Measurements from ENCODE around the gene EMID1.

The EMID1 gene

GRCh38 chr22:29251265-29251664, 45.6 kb downstream of the EMID1 start:
- TF ChIP-seq GATA3 (IDR thresholded peaks at IDR 0.05; ENCODE audit: low read depth, low read length) (no peak), GATA2 (IDR thresholded peaks at IDR 0.05; ENCODE audit: low read depth, low read length) (no peak)

- TF ChIP-seq GATA2 (IDR thresholded peaks at IDR 0.05; ENCODE audit: low read depth, low read length) = no peak
- no peak for TF ChIP-seq GATA3 (IDR thresholded peaks at IDR 0.05; ENCODE audit: low read depth, low read length)
Measured at GRCh38 chr22:29251981-29252911, 46.5 kb downstream of the EMID1 start.

GRCh38 chr22:29253561-29254285, 48.0 kb downstream of the EMID1 start:
- no peak for TF ChIP-seq GATA2 (IDR thresholded peaks at IDR 0.05; ENCODE audit: low read depth, low read length)
- no peak for TF ChIP-seq GATA3 (IDR thresholded peaks at IDR 0.05; ENCODE audit: low read depth, low read length)

- TF ChIP-seq GATA3 (IDR thresholded peaks at IDR 0.05; ENCODE audit: low read depth, low read length) (no peak), GATA2 (IDR thresholded peaks at IDR 0.05; ENCODE audit: low read depth, low read length) (no peak)
Measured at GRCh38 chr22:29254286-29254660, 48.6 kb downstream of the EMID1 start.

- TF ChIP-seq GATA3 (IDR thresholded peaks at IDR 0.05; ENCODE audit: low read depth, low read length) (no peak), GATA2 (IDR thresholded peaks at IDR 0.05; ENCODE audit: low read depth, low read length) (no peak)
Measured at GRCh38 chr22:29255064-29255621, 49.4 kb downstream of the EMID1 start.

- no peak for TF ChIP-seq GATA2 (IDR thresholded peaks at IDR 0.05; ENCODE audit: low read depth, low read length)
- no peak for TF ChIP-seq GATA3 (IDR thresholded peaks at IDR 0.05; ENCODE audit: low read depth, low read length)
Measured at GRCh38 chr22:29256606-29257325, 51.1 kb downstream of the EMID1 start.

GRCh38 chr22:29257751-29258181, 52.1 kb downstream of the EMID1 start:
- no peak for TF ChIP-seq GATA2 (IDR thresholded peaks at IDR 0.05; ENCODE audit: low read depth, low read length)
- TF ChIP-seq GATA3 (IDR thresholded peaks at IDR 0.05; ENCODE audit: low read depth, low read length) = no peak

GRCh38 chr22:29258407-29259252, 52.9 kb downstream of the EMID1 start:
- TF ChIP-seq GATA3 (IDR thresholded peaks at IDR 0.05; ENCODE audit: low read depth, low read length) = no peak
- no peak for TF ChIP-seq GATA2 (IDR thresholded peaks at IDR 0.05; ENCODE audit: low read depth, low read length)

- TF ChIP-seq GATA2 (IDR thresholded peaks at IDR 0.05; ENCODE audit: low read depth, low read length) (no peak), GATA3 (IDR thresholded peaks at IDR 0.05; ENCODE audit: low read depth, low read length) (no peak)
Measured at GRCh38 chr22:29259253-29259899, 53.7 kb downstream of the EMID1 start.

- TF ChIP-seq GATA2 (IDR thresholded peaks at IDR 0.05; ENCODE audit: low read depth, low read length) = no peak
Measured at GRCh38 chr22:29260031-29260560, 54.4 kb downstream of the EMID1 start.

- no peak for TF ChIP-seq GATA2 (IDR thresholded peaks at IDR 0.05; ENCODE audit: low read depth, low read length)
- TF ChIP-seq GATA3 (IDR thresholded peaks at IDR 0.05; ENCODE audit: low read depth, low read length) = no peak
Measured at GRCh38 chr22:29260601-29261315, 55.1 kb downstream of the EMID1 start.

- TF ChIP-seq GATA2 (IDR thresholded peaks at IDR 0.05; ENCODE audit: low read depth, low read length) (no peak), GATA3 (IDR thresholded peaks at IDR 0.05; ENCODE audit: low read depth, low read length) (no peak)
Measured at GRCh38 chr22:29263791-29264276, 58.1 kb downstream of the EMID1 start.

Data from SH-SY5Y (cell line).